ENCODE data around the gene GPRIN1. TPM values are rescaled to one million over a fixed set of nuclear protein-coding genes. Genes with fewer than 3 reads are reported as not detected.

The GPRIN1 gene
- total RNA-seq, 4 donors from 2014 or later = 0.16 to 0.75 (median 0.39) TPM

DNA sequence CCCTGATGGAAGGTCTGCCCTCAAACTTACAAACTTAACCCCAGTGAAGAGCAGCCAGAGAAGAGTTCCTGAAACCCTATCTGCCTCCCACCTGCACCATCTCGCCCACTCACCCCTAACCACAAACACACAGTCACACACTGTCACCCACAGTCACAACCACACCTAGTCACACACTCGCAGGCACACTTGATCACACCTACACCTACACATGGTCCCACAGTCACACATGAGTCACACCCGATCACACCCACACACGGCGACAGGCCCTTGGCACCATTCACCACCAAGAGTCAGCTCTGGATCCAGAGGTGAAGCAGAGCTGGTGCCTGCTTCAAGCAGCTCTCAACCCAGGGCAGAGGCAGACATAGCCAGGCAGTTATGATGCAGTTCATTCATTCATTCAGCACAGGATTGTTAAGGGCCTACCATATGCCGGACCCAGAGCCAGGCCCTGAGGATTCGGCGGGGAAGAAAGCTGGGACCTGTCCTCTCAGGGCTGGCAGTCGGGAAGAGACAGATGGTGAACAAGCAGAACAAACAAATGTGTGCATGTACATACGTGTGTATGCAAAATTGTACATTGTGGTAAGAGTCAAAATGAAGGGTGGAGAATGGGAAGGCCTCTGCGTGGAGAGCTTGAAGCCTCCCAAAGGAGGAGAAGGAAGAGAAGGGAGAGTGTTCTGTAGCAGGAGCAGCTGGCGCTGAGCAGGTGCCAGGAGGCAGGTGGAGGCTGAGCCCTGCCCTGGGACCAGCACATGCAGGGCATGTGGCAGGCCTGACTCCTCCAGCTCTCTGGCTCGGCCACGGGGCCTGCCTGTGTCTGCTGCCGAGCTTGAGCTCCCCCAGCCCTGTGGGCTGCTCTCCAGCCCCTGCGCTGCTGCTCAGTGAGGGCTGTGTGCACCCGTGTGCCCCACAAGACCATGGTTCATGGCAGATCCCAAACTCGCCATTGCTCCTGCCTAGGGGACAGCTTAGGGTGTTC is 43.7 kb upstream of the GPRIN1 start:
- TF ChIP-seq, protein P1, sequence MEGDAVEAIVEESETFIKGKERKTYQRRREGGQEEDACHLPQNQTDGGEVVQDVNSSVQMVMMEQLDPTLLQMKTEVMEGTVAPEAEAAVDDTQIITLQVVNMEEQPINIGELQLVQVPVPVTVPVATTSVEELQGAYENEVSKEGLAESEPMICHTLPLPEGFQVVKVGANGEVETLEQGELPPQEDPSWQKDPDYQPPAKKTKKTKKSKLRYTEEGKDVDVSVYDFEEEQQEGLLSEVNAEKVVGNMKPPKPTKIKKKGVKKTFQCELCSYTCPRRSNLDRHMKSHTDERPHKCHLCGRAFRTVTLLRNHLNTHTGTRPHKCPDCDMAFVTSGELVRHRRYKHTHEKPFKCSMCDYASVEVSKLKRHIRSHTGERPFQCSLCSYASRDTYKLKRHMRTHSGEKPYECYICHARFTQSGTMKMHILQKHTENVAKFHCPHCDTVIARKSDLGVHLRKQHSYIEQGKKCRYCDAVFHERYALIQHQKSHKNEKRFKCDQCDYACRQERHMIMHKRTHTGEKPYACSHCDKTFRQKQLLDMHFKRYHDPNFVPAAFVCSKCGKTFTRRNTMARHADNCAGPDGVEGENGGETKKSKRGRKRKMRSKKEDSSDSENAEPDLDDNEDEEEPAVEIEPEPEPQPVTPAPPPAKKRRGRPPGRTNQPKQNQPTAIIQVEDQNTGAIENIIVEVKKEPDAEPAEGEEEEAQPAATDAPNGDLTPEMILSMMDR (IDR thresholded peaks at IDR 0.05; ENCODE audit: low read depth) = no peak

DNA sequence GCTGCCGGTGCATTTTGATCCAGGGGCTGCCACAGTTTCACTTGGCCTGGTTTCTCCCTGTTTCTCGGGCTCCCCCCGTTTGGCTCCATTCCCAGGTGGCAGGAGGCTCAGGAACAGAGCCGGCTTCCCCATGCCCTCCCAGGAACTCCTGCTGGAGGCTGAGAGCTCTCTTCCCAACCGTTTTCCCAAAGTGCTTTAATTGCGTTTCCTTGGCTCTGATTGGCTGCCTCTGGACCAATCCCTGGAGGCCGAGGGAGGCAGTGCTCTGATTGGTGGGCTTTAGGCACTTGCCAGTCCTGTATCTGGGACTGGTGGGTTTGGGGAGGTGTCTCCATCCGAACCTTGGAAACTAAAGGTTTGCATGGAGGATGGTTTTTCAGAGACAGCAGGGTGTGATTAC is 42.2 kb upstream of the GPRIN1 start:
- TF ChIP-seq, protein P1 (IDR thresholded peaks at IDR 0.05; ENCODE audit: low read depth) = no peak

DNA sequence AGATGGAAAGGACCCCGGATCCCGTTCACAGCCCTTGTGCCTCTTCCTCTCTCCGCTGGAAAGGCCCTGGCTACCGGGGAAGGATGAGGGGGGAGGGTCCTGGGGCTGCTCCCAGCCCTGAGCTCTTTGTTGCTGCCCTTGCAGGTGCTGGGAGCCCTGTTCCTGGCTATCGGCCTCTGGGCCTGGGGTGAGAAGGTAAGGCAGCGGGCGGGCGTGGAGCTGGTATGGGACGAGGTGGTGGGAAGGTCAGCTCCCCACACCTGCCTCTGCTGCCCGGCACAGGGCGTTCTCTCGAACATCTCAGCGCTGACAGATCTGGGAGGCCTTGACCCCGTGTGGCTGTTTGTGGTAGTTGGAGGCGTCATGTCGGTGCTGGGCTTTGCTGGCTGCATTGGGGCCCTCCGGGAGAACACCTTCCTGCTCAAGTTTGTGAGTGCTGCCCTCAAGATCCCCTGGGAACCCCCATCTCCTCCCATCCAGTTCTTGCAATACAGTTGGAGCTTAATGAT is 41.6 kb upstream of the GPRIN1 start:
- TF ChIP-seq, protein P1 (IDR thresholded peaks at IDR 0.05; ENCODE audit: low read depth) = no peak

DNA sequence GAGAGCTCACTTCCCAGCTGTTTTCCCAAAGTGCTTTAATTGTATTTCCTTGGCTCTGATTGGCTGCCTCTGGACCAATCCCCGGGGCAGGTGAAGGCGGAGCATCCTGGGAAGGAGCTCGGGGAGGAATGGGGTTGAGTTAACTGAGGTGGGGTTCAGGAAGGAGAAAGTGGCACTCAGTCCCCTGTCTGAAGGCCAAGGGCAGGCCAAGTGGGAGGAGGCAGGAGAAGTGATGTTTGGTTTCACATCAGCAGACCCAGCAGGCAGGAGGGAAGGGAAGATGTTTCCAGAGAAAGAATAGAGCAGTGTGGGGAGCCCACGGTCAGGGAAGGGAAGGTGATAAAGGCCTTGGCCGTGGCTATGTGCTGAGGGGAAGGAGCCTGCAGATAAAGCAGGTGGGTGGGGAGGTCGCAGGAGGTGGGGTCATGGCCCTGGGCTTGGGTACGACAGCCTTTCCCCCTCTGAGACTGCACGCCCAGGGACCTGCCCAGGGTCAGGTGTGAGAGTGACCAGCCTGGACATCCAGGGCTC is 40.5 kb upstream of the GPRIN1 start:
- TF ChIP-seq, protein P1 (IDR thresholded peaks at IDR 0.05; ENCODE audit: low read depth) = no peak

DNA sequence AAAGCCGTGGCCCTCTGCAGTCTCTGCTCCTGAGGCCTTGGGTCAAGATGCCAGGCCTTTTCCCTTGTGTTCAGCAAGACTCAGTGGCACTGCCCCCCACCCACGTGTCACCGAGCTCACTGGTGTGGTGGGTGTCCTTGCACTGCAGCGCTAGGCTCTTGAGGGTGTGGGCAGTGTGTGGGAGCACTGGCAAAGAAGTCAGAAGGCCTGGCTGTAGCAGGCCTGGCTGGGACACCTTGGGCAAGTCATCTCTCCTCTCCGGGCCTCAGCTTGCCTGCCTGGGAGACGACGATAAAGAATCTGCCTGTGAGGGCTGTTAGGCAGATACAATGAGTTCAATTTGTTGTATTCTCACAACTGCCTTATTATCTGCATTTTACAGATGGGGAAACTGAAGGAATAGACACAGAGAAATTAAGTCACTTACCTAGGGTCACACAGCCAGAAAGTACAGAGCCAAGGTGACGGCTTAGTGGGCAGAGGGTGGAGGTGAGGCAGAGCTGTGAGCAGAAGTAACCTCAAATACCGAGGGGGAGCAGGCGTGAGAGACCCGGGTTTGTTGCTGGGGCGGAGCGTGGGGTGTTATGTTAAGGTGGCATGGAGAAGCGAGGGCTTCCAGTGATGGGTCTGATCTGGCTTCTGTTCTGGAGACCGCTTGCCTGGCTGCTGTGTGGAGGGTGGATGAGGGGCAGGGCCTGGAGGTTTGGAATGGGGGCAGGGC is 38.7 kb upstream of the GPRIN1 start:
- TF ChIP-seq, protein P1 (IDR thresholded peaks at IDR 0.05; ENCODE audit: low read depth) = no peak

DNA sequence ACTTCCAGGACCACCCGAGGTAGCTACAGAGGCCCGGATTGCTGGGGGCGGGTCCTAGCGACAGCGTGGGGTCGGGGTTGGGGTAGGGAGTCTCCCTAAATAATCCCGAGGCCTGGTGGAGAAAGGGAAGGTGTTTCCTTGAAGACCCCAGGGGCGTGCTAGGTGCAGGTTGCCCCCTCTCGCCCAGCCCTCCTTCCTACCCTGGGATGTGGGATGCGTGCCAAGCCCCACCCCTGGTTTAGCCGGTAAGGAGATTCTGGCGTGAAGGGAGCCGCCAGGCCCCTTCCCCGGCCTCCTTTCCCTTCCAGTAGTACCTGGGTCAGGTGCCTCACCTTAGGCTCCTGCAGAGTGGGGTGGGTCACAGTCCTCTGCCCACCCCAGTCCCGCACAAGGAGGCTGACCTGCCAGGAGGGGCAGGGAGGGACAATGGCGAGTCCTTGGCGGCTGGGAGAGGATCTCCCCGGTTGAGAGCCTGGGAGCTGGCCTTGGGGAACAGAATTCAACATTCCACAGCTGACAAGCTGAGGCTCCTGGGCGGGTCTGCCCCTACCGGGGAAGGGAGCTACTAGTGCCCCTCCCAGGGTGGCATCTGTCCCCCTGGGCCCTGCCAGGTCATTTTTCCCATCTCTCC is 38.0 kb upstream of the GPRIN1 start:
- TF ChIP-seq, protein P1 (IDR thresholded peaks at IDR 0.05; ENCODE audit: low read depth) = no peak
